GM21737 (cell line): ENCODE results near the gene ARL15.

Experiments
- ATAC-seq: cut with Tn5 transposase; IDR thresholded peaks from one replicate; pipeline ENCODE4 v1.9.1; 2021; ENCODE audit warnings: mild to moderate bottlenecking, moderate library complexity; ENCODE audit not compliant: unreplicated experiment

ARL15 gene

DNA sequence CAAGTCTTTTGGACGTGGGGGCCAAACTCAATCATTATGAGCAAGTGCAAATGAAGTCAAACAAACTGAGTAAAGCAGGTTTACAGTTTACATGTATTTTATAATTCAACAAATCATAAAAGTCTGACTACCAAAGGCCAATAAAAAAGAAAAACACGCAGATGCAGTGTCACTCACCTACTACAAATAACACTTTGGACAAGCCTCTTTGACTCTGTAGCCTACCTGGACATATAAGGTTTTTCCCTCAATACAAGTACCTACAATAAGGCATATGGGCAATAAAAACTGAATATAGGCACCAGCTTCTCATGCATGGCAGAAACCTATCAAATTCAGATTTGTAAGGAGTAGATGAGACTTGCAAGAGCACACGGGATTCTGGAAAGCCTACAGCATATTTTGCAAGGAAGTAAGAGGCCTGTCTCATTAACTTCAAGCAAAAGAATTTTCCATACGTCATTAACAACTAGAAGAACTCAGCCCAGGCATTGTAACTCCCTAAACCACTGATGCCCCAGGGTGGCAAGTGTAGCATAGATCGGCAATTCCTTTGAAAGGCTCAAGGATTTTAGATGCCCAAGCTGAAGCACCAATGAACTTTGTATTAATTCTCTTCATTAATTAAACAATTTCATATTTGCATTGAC is 21.7 kb downstream of the ARL15 start:
- no peak for ATAC-seq

DNA sequence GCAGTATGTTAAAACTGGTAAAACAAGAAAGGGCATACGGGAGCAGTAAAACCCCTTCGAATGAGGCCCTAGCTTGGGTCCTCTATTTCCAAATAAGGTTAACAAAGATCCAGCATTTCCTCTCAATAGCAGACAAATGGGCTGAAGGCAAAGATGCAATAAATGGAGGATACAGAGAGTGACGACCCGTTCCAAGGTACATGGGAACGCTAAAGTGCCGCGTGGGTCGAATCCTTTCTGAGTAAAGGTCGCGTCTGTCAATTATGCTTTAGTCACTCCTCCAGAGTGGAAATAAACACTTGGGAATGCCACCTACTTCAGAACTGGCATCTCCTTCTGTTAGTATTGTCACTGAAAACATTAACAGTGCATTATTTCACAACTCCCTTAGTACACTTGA is 24.7 kb downstream of the ARL15 start:
- ATAC-seq, result no peak

DNA sequence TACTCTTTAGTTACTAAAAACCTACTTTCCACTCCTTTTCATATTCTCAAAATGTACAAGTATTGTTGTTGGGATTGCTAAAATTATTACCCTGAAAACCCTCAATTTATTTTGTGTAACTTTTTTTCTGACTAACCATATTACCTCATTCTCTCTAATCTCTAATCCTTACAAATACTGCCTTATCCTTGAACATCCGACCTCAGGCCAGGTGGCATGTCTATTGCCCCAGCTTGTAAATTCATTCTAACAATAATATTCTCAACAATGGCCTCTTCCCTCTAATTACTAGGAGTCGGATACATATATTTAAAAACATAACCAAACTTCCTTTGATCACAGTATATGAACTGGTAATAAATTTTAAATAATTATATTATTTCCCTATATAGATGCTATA is 25.8 kb downstream of the ARL15 start:
- no peak for ATAC-seq

DNA sequence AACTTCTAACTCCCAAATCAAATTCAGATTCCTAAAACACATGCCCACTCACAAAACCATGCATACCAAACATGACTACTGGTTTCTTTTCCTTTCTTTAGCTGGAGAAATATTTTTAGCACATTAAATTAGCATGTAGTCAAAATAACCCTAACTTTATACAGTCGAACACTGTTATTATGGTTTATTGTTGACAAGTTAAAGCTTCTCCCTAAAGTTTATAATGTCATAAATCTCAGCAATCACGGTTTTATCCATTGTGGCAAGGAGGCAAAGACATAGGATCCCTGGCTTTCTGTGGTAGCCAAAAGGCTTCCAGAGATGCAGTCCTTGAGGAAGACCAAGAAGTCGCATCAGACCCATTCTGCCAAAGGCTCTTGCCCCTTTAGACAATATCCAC is 27.5 kb downstream of the ARL15 start:
- ATAC-seq, result no peak

DNA sequence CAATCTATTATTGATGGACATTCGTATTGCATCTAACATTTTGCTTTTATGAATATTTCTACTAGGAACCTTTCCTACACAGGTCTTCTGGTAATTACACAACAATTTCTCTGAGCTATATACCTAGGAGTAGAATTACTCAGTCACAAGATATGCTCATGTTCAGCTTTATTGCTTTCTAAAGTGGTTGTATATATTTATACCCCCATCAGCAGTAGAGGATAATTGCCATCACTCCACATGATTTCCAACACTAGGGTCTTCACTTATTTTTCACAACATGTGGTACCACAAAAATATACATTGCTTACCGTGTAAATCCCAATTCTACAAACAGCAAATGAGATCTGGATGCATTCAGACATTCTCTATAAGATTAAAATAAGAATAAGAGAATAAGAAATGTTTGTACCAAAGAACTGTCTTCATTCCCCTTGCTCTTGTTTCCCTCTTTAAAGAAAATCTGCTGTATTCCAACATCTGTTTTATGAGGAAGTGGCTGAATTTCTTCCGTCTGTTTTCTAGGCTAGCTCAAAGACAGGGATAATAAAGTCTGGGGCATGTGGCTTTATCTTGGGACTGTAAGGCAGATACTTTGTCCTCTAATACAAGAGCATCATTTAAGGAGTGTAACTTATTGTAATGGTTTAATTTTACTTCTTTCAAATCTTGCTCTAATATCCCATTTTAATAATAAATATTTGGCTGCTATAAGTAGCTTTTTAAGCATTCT is 28.2 kb downstream of the ARL15 start:
- no peak for ATAC-seq

DNA sequence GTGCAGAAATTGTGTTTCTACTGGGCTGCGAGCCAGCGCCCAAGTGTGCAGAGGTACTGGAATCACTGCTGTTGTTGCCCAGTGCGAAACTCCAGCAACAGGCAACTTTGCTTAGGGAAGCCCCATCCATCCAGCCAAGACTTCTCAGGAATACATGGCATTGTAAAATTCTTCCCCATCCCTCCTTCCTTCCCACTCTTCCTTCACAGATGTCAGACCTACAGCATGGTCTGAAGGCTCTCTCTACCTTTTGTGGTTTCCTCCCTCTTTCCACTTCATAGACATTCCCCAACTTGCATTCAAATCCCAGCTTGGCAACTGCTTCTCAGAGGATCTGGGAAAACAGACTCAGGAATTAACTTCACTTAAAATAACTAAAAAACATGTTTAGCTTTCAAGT is 30.4 kb downstream of the ARL15 start:
- no peak for ATAC-seq

DNA sequence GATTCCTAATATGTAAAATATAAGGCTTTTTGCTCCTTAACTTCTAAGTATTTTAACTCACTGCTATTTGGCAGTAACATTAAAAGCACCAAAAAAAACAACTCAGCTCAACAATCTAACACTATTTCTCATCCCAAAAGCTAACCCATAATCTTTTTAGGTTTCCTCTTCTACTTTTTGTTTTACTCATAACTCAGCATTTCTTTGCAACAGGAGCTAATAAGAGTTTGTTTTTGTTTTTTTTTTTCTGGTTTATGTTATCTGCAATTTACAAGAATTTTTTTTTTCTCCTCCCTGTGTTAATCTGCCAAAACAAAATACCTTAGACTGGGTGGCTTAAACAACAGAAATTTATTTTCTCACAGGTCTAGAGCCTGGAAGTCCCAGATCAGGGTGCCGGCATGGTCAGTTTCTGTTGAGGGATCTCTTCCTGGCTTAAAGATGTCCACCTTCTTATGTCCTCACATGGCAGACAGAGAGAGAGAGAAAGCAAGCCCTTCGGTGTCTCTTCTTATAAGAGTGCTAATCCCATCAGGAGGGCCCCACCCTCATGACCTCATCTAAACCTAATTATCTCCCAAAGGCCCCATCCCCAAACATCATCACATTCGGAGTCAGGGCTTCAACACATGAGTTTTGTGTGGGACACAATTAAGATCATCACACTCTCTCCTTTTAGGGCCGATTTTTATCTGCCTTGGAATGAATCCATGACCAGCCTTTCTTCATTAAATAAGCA is 31.2 kb downstream of the ARL15 start:
- no peak for ATAC-seq

DNA sequence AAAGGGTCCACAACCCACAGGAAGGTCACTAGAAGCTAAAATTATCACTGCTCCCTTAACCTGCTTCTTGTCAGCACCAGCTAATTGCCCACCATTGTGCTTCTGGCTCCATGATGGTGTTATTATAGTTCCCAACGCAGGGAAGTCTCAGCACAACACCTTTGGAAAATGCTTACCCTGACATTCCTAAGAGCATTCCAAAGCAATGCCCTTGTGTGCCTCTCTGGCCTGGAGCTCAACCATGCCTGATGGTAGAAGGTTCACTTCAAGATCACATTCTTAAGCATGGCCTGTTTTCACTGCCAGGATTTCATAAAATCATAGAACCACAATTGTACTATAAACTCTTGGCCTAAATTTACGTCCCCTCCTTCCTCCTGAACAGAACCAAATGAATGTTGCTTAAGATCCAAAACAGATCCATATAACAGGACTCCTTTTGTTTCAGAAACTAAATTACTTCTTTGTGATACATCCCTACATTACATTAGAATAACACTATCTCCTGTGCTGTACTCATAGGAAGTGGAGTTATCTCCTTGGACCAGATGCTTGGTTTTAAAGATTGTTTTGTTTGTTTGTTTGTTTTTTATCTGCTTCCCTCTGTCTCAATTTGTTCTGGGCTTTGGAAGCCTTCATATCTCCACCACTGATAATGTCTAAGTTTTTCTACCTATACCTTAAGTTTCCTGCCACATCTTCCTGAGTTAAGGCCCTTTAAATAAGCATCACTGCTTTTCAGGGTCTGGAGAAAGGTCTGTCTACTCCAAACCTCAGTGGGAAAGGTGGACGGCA is 32.1 kb downstream of the ARL15 start:
- ATAC-seq, result no peak

DNA sequence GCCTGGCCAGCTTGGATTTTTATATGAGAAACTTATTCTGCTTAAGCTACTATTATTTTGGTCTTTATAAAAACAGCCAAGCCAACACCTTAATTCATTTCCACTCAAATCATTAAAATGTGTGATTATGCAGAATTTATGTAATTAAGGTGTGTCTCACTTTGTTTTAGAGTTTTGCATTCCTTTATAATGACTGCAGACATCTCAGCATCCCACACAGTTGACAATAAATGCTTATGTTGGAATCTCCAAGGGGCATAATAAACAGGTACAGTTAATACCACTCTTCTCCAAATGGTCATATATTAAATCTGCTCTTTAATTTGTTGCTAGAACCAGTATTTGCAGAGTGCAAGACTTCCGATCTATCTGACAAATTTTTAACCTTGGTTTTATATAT is 34.3 kb downstream of the ARL15 start:
- ATAC-seq, result no peak

DNA sequence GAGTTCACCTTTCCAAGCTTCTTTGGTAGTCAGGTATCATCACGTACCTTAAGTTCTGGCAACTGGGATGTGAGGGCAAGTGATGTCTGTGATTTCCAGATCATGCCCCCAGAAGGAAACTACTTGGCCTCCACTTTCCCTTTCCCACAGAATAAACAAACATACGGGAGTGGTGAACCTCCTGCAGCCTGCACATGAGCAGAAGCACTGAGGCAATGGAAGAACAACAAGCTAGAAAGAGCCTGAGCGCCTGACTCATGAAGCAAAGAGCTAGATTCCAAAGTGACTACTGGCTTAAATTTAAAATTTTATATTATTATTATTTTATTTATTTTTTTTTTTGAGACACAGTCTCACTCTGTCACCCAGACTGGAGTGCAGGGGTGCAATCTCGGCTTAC is 35.0 kb downstream of the ARL15 start:
- ATAC-seq, result no peak

DNA sequence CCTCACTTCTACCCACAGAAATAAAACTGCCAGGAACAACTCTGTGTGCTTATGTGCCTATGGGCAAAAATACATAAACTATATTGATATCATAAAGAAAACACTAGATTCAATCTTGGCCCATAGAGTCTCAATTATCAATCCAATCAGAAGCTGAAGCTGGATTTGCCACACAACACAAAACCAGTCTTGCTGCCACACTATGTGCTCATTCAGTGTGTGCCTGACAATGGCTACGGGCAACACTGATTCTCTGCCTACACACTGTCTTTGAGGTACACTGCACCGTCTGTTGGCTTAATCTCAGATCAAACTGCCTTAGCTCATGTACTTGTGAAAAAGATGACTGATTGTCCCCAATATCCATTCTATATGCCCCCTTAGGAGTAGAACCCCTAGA is 35.4 kb downstream of the ARL15 start:
- ATAC-seq, result no peak

DNA sequence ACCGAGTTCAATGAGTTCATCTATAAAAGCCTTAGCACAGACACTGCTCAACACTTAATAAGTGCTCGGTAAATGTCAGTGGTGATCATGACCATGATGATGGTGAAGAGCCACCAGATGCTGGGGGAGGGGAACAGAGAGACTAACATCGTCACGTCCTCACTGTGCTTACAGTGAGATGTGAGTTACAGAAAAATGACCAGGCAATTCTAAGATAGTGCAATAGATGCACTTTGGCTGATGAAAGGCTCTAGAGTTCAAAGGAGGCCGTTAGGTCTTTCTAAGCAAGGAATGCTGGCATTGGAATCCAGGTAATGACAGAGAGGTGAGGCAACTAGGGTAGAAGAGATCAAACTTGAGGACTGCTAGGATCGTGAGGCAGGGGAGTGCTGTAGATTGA is 36.7 kb downstream of the ARL15 start:
- ATAC-seq, result no peak

DNA sequence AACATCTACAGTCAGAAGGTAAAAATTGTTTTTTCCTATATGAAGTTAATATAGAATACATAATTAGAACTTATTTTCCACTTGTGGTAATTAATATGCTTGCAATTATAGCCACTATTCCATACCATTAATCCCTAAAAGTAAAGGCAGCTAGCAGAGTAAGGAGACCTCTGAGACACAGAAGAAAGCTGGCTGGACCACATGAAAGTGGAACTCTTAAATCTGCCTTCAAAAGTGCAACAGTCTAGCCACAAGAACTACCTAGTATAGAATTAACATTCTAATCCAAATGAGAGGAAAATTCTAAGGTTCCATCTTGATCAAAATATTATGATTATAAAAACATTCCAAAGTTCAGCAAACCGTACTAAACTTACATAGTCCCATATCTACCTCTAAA is 37.6 kb downstream of the ARL15 start:
- no peak for ATAC-seq

DNA sequence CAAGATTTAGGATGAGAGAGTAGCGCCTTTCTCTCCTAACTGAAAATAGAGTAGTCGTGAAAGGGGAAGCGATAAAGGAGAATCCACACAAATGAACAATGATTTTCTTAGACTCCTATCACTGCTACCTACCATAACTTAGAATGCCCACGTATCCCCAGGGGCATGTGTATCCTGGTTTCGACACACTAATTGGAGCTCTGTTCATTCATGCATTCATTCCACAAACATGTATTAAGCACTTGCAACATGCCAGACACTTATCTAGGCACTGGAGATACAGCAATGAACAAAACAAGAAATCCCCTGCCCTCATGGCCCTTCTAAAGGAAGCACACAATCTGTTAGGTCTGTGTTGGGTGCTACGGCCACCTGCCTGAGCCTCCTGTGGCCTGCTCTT is 40.0 kb downstream of the ARL15 start:
- no peak for ATAC-seq

DNA sequence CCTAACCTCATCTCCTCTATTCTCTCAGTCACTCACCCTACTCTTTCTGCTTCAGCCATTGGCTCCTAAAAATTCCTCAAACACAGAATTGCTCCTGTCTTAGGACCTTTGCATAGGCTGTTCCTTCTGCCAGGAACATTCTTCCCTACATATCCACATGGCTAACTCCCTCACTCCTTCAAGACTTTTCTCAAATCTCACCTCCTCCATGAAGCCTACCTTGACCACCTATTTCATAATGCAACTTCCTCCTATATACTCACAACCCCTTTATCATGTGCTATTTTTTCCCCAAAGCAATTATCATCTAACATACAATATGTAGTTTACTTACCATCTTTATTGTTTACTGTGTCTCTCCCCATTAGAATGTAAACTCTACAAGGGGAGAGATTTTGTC is 45.8 kb downstream of the ARL15 start:
- no peak for ATAC-seq

DNA sequence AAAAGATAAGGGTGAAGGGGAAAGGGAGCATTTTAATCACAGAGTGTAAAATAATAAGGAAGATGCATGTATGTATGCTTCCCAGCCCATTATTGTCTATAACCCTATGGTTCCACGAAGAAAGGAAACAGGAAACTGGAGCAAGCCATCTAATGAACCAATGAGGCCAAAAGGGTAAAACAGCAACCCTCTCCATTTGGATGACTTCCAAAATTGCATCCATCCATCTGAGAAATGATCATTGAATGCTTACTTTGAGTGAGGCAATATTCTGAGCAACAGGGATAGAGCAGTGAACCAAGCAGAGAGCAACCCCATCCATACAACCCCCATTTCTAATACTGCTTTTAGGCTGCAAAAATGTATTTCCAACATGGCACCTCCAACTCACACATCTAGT is 46.9 kb downstream of the ARL15 start:
- no peak for ATAC-seq

DNA sequence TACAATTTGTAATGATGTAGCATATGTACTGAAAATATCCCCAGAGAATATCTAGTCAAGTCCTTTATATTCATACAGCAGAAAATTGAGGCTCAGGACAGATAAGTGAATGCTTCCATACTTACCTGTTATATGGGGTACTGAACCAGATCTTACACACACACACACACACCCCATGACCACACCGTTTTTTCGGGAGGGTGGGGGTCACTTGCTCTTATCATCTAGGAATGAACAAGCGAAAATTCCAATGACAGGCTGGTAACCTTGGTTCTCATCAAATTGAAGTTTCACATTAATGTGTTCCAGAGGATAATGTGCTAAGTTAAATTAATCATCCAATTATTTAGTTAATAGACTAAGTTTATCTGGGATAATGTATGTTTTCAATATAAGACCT is 48.8 kb downstream of the ARL15 start:
- no peak for ATAC-seq

DNA sequence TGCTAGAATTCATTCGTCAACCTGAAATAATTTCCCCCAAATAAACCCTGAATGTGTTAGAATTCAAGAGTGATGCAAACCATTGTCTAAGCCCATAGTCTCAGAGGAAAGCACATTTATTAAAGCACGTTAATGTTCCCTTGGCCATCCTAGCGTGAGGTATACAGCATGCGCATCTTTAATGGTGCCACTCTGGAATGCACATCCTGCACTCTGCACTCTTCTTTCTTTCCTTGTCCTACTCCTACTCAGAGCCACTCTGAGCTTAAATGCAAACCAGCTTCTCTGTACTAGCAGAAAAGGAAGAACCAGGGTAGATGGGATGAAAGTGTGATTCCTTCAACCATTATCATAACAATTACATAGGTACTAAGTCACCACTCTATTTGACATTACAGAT is 50.4 kb downstream of the ARL15 start:
- ATAC-seq, result no peak

DNA sequence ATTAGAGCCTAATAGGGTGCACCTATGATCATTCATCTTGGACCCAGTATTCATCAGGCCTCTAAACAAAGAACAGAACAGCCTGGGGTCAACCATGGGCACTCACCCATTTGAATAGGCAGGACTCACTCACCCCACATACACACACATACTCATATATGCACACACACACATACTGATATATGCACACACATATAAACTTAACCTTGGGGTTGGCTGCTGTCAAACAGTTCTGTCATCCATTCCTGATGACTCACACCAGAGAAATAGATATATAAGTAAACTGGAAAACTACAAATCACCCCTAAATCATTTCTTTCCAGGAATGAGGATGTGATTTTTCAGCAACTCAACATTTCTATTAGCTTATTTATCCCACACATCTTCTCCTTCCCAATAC is 51.3 kb downstream of the ARL15 start:
- ATAC-seq, result no peak

DNA sequence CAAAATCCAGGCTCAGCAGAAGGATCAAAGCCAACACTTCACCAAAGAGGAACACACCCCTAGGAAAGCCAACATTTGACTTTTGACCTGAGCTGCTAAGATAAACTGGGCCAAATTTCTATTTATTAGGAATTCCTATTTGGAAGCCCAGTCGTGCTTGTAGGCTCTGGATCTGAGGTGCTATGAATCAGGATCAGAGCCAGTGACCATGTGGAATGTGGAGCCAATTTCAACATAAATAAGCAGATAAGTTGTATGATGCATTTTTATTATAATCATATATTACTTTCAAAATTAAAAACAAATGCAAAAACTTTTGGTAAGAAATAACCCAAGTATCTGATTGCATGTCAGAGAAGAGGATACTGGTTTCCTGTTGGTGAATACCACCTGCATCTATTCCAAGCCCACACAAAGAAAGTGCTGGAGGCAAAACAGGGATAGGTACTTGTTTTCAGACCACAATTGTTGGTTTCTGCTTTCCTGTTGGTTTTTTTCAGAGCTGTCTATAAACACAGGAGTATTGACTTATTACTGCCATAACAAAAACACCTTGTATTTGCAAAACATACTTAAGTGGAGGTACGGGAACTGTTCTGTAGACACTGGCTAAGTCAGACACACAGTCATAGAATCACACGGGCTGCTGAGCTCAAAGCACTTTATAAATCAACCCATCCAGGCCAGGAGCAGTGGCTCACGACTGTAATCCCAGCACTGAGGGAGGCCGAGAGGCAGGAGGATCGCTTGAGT is 52.8 kb downstream of the ARL15 start:
- no peak for ATAC-seq
